Measurements from ENCODE around the gene CDIPT. TPM values are rescaled to one million over a fixed set of nuclear protein-coding genes. Genes with fewer than 3 reads are reported as not detected.

CDIPT gene
- total and polyA plus RNA-seq, 2 of the 13 experiments (the other 11 are each of a cell fraction or from before 2014, with no cell fraction given) = 54.9 to 97.5 TPM

- TF ChIP-seq RERE (CRISPR knock-in tag; IDR thresholded peaks at IDR 0.05; ENCODE audit: low read depth) (0 out of 2 replicates have a peak, but pooled peaks have one; percentile 17), ZSCAN21 (CRISPR knock-in tag; IDR thresholded peaks at IDR 0.05; ENCODE audit: borderline replicate concordance) (0 out of 2 replicates have a peak, but pooled peaks have one; percentile 22), IRF9 (CRISPR knock-in tag; IDR thresholded peaks at IDR 0.05; ENCODE audit: borderline replicate concordance) (peak; percentile 55; the same call in 1 of the 2 replicates), FOXK2 (IDR thresholded peaks at IDR 0.05) (peak; percentile 26; the same call in 1 of the 2 replicates), ZNF441 (CRISPR knock-in tag; IDR thresholded peaks at IDR 0.05; ENCODE audit: borderline replicate concordance) (no peak), NFYC (CRISPR knock-in tag; IDR thresholded peaks at IDR 0.05) (peak; percentile 77), SNAI1 (CRISPR knock-in tag; IDR thresholded peaks at IDR 0.05; ENCODE audit: borderline replicate concordance) (0 out of 2 replicates have a peak, but pooled peaks have one; percentile 55), ZNF33B (CRISPR knock-in tag; IDR thresholded peaks at IDR 0.05) (0 out of 2 replicates have a peak, but pooled peaks have one; percentile 38), SNAPC4 (CRISPR knock-in tag; IDR thresholded peaks at IDR 0.05) (peak; percentile 67; the same call in 1 of the 2 replicates), PAF1 (CRISPR knock-in tag; IDR thresholded peaks at IDR 0.05) (peak; percentile 99), TP53 (CRISPR knock-in tag; conservative IDR thresholded peaks at IDR 0.05) (peak; percentile 64), SRSF9 (IDR thresholded peaks at IDR 0.05; ENCODE audit: borderline replicate concordance, insufficient read depth, low read depth, low read length, poor library complexity, severe bottlenecking) (no peak), NFKB2 (CRISPR knock-in tag; IDR thresholded peaks at IDR 0.05; ENCODE audit: borderline replicate concordance) (peak; percentile 80; the same call in 1 of the 2 replicates), SOX6 (IDR thresholded peaks at IDR 0.05) (no peak), SOX6 (CRISPR knock-in tag; IDR thresholded peaks at IDR 0.05) (0 out of 2 replicates have a peak, but pooled peaks have one; percentile 65), GABPB1 (CRISPR knock-in tag; IDR thresholded peaks at IDR 0.05) (0 out of 2 replicates have a peak, but pooled peaks have one; percentile 57), ZNF124 (CRISPR knock-in tag; IDR thresholded peaks at IDR 0.05) (peak; percentile 29; the same call in 1 of the 2 replicates)
Observed at GRCh38 chr16:29811170-29811895, 51.7 kb downstream of the CDIPT start (continued).
